Measurements from ENCODE around the gene EPHB2. TPM values are rescaled to one million over a fixed set of nuclear protein-coding genes. Genes with fewer than 3 reads are reported as not detected.

The EPHB2 gene
- total RNA-seq, 2 experiments from 2014 or later, result not detected

DNA sequence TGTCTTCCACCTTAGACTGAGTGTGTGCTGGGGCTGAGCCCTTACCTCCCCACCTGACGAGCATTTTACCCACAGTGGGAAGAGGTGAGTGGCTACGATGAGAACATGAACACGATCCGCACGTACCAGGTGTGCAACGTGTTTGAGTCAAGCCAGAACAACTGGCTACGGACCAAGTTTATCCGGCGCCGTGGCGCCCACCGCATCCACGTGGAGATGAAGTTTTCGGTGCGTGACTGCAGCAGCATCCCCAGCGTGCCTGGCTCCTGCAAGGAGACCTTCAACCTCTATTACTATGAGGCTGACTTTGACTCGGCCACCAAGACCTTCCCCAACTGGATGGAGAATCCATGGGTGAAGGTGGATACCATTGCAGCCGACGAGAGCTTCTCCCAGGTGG is 73.7 kb downstream of the EPHB2 start:
- Mint-ChIP-seq H3K4me3 (no peak overlapping the region), H3K27ac (no peak overlapping the region), H3K36me3 (ENCODE audit: low read depth) (no peaks in the 10 kb centered on the region), H3K4me1 (ENCODE audit: low read depth) (no peaks in the 10 kb centered on the region), H3K9me3 (no peaks in the 10 kb centered on the region), H3K27me3 (ENCODE audit: low read depth) (peaks cover 2% of the 10 kb centered on the region)
- DNase-seq, result no peak
- intact Hi-C loops (cut with micrococcal nuclease), result no loop called here
- CTCF ChIA-PET, result interaction anchor here (1.2 to 1.5 kb wide), 2 partner anchors 19 to 79 kb away, joined by 3 read pairs; no protein-coding TSS in a partner anchor

DNA sequence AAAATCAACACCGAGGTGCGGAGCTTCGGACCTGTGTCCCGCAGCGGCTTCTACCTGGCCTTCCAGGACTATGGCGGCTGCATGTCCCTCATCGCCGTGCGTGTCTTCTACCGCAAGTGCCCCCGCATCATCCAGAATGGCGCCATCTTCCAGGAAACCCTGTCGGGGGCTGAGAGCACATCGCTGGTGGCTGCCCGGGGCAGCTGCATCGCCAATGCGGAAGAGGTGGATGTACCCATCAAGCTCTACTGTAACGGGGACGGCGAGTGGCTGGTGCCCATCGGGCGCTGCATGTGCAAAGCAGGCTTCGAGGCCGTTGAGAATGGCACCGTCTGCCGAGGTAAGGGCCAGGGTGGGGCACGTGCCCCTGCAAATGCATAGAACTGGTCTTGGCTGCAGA is 74.1 kb downstream of the EPHB2 start:
- Mint-ChIP-seq H3K36me3 (ENCODE audit: low read depth) (no peaks in the 10 kb centered on the region), H3K9me3 (no peaks in the 10 kb centered on the region), H3K4me3 (no peak overlapping the region), H3K4me1 (ENCODE audit: low read depth) (no peaks in the 10 kb centered on the region), H3K27ac (no peak overlapping the region), H3K27me3 (ENCODE audit: low read depth) (peaks cover 2% of the 10 kb centered on the region)
- CTCF ChIA-PET, result interaction anchor here (1.2 kb wide), 1 partner anchor 19 kb away, joined by 3 read pairs; no protein-coding TSS in a partner anchor
- DNase-seq, result no peak
- intact Hi-C loops (cut with micrococcal nuclease), result no loop called here

- intact Hi-C loops (cut with micrococcal nuclease), result no loop called here
Measured at GRCh38 chr1:22786101-22786500, 75.5 kb downstream of the EPHB2 start.

DNA sequence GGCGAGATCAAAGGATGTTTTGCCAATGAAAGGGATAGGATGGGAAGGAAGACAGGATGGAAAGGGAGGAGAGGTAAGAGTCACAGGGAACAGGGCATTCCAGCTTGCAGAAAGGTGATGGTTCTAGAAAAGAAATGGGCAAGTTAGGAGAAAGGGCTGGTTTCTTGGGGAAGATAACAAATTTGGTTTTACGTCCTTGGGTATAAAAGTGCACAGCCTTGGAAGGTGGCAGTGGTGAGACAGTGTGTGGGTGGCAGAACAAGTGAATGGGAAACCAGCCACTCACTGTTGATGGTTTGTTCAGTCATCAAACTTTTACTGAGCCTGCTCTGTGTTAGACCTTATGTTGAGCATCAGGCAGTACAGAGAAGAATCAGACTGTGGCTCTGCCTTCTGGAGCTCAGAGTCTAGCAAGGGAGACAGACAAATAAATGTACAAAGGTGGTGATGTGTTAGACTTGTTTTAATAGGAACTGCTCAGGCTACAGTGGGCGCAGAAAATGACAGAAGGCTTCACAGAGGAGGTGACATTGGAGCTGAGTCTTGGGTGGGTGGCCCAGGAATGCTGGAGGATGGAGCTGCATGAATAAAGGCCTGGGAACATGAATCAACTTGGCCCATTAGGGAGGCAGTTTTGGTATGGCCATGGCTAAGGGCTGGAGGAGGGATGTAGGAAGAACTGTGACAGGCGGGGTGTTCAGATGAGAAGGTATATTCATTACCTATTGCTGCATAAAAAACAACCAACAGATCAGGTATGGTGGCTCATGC is 76.3 kb downstream of the EPHB2 start:
- intact Hi-C loops (cut with micrococcal nuclease), result no loop called here
- no peak overlapping the region for H3K27ac Mint-ChIP-seq
- H3K9me3 Mint-ChIP-seq, result no peaks in the 10 kb centered on the region
- H3K4me1 Mint-ChIP-seq (ENCODE audit: low read depth), result no peaks in the 10 kb centered on the region
- no peaks in the 10 kb centered on the region for H3K36me3 Mint-ChIP-seq (ENCODE audit: low read depth)
- no peak for DNase-seq
- H3K27me3 Mint-ChIP-seq (ENCODE audit: low read depth), result peaks cover 2% of the 10 kb centered on the region
- CTCF ChIA-PET, result no interaction called here
- no peak overlapping the region for H3K4me3 Mint-ChIP-seq

More at GRCh38 chr1:22786101-22786500, 75.5 kb downstream of the EPHB2 start:
- Mint-ChIP-seq H3K27me3 (ENCODE audit: low read depth) (peaks cover 2% of the 10 kb centered on the region), H3K9me3 (no peaks in the 10 kb centered on the region), H3K4me1 (ENCODE audit: low read depth) (no peaks in the 10 kb centered on the region), H3K27ac (no peak overlapping the region), H3K4me3 (no peak overlapping the region), H3K36me3 (ENCODE audit: low read depth) (no peaks in the 10 kb centered on the region)
- no peak for DNase-seq
- CTCF ChIA-PET, result no interaction called here

DNA sequence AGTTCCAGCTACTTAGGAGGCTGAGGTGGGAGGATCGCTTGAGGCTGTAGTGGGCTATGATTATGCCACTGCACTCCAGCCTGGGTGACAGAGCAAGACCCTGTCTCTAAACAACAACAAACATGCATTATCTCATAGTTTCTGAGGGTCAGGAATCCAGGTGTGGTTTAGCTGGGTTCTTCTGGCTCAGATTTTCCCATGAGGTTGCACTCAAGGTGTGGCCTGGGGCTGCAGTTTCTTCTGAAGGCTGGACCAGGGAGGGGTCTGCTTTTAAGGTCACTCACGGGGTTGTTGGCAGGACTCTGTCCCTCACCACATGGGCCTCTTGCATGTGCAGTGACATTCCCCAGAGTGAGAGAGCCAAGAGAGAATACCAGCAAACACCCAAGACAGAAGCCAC is 77.0 kb downstream of the EPHB2 start:
- intact Hi-C loops (cut with micrococcal nuclease), result no loop called here
- CTCF ChIA-PET, result no interaction called here
- H3K9me3 Mint-ChIP-seq, result no peaks in the 10 kb centered on the region
- H3K4me3 Mint-ChIP-seq, result no peak overlapping the region
- no peaks in the 10 kb centered on the region for H3K36me3 Mint-ChIP-seq (ENCODE audit: low read depth)
- no peak for DNase-seq
- H3K4me1 Mint-ChIP-seq (ENCODE audit: low read depth), result no peaks in the 10 kb centered on the region
- H3K27ac Mint-ChIP-seq, result no peak overlapping the region
- H3K27me3 Mint-ChIP-seq (ENCODE audit: low read depth), result peaks cover 2% of the 10 kb centered on the region

- no peaks in the 10 kb centered on the region for H3K4me1 Mint-ChIP-seq (ENCODE audit: low read depth)
- H3K27ac Mint-ChIP-seq, result no peak overlapping the region
- H3K36me3 Mint-ChIP-seq (ENCODE audit: low read depth), result no peaks in the 10 kb centered on the region
- H3K4me3 Mint-ChIP-seq, result no peak overlapping the region
- CTCF ChIA-PET, result no interaction called here
- no peaks in the 10 kb centered on the region for H3K9me3 Mint-ChIP-seq
- peaks cover 2% of the 10 kb centered on the region for H3K27me3 Mint-ChIP-seq (ENCODE audit: low read depth)
- intact Hi-C loops (cut with micrococcal nuclease), result no loop called here
- no peak for DNase-seq
Measured at GRCh38 chr1:22788254-22788661, 77.6 kb downstream of the EPHB2 start.

GRCh38 chr1:22789356-22789994 is 78.8 kb downstream of the EPHB2 start:
- Mint-ChIP-seq H3K27me3 (ENCODE audit: low read depth) (peaks cover 2% of the 10 kb centered on the region), H3K9me3 (no peaks in the 10 kb centered on the region), H3K4me1 (ENCODE audit: low read depth) (no peaks in the 10 kb centered on the region), H3K36me3 (ENCODE audit: low read depth) (no peaks in the 10 kb centered on the region), H3K27ac (no peak overlapping the region), H3K4me3 (no peak overlapping the region)
- intact Hi-C loops (cut with micrococcal nuclease), result no loop called here
- no peak for DNase-seq
- CTCF ChIA-PET, result no interaction called here

GRCh38 chr1:22790232-22791008 is 79.8 kb downstream of the EPHB2 start:
- CTCF ChIA-PET, result no interaction called here
- H3K9me3 Mint-ChIP-seq, result no peaks in the 10 kb centered on the region
- no peak overlapping the region for H3K27ac Mint-ChIP-seq
- no peak overlapping the region for H3K4me3 Mint-ChIP-seq
- intact Hi-C loops (cut with micrococcal nuclease), result no loop called here
- H3K36me3 Mint-ChIP-seq (ENCODE audit: low read depth), result no peaks in the 10 kb centered on the region
- peaks cover 2% of the 10 kb centered on the region for H3K27me3 Mint-ChIP-seq (ENCODE audit: low read depth)
- no peak for DNase-seq
- no peaks in the 10 kb centered on the region for H3K4me1 Mint-ChIP-seq (ENCODE audit: low read depth)

GRCh38 chr1:22791831-22792347 is 81.2 kb downstream of the EPHB2 start:
- Mint-ChIP-seq H3K4me3 (no peak overlapping the region), H3K9me3 (no peaks in the 10 kb centered on the region), H3K4me1 (ENCODE audit: low read depth) (no peaks in the 10 kb centered on the region), H3K36me3 (ENCODE audit: low read depth) (no peaks in the 10 kb centered on the region), H3K27me3 (ENCODE audit: low read depth) (peaks cover 2% of the 10 kb centered on the region), H3K27ac (no peak overlapping the region)
- CTCF ChIA-PET, result no interaction called here
- no peak for DNase-seq
- intact Hi-C loops (cut with micrococcal nuclease), result no loop called here

DNA sequence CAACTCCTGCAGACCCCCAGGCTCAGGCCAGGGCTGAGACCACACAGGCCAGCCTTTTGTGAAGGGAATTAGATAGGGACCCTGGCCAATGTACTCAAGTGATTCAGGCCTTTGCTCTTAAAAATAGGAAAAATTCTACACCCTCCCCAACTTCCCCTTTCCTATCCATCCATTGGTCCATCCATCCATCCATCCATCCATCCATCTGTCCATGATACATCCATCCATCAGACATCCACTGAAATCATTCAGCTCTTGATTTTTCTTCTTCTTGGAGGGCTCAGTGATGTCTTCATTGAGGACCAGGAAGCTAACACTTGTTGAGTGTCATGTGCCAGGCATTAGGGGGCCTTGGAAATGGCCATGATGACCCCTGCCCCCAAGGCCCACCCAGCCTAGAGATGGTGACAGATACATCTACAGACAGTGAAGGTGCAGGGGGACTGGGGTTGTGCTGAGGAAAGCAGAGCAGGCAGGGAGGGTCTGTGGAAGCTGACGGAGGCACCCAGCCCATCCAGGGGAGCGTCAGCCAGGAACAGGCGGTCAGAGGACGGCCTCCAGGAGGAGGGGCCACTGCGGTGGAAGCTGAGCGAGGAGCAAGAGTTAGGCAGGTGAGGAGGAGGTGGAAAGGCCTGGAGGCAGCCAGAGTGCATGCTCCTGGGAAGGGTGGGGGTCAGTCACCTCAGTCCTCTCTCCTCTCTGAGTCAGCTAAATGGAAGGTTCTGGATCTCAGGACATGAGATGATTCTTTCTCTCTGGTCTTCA is 81.9 kb downstream of the EPHB2 start:
- no peaks in the 10 kb centered on the region for H3K9me3 Mint-ChIP-seq
- CTCF ChIA-PET, result interaction anchor here (0.7 kb wide), 1 partner anchor 23 kb away, joined by 3 read pairs; no protein-coding TSS in a partner anchor
- no peaks in the 10 kb centered on the region for H3K27me3 Mint-ChIP-seq (ENCODE audit: low read depth)
- no peaks in the 10 kb centered on the region for H3K4me1 Mint-ChIP-seq (ENCODE audit: low read depth)
- no peaks in the 10 kb centered on the region for H3K36me3 Mint-ChIP-seq (ENCODE audit: low read depth)
- intact Hi-C loops (cut with micrococcal nuclease), result no loop called here
- no peak for DNase-seq
- H3K4me3 Mint-ChIP-seq, result no peak overlapping the region
- H3K27ac Mint-ChIP-seq, result no peak overlapping the region

GRCh38 chr1:22793647-22794046 is 83.0 kb downstream of the EPHB2 start:
- CTCF ChIA-PET, result no interaction called here

More at GRCh38 chr1:22793647-22794046, 83.0 kb downstream of the EPHB2 start:
- Mint-ChIP-seq H3K9me3 (no peaks in the 10 kb centered on the region), H3K4me3 (no peak overlapping the region), H3K4me1 (ENCODE audit: low read depth) (no peaks in the 10 kb centered on the region), H3K27me3 (ENCODE audit: low read depth) (no peaks in the 10 kb centered on the region), H3K27ac (no peak overlapping the region), H3K36me3 (ENCODE audit: low read depth) (no peaks in the 10 kb centered on the region)
- intact Hi-C loops (cut with micrococcal nuclease), result no loop called here
- no peak for DNase-seq

All from activated naive CD4-positive, alpha-beta T cell treated with anti-CD3 and anti-CD28 coated beads for 36 hours (primary cell).